ENCODE results near the gene ABCA1.

DNA sequence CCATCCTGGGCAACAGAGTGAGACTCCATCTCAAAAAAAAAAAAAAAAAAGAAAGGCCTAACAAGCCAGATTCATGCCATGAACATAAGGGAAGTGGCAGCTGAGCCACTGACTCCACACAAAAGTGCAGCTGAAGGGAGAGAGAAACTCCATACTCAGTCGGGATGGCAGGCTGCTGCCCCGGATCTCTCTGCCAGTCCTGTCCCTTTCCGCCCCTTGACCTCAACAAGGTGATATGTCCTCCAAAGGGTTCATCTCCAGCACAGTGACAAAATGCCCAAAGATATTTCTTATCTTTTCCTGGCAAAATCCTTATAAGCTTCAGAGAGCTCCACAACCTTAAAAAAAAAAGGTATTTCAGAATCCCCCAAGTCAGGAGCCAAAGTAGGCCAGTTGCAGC is 52.6 kb downstream of the ABCA1 start:
- TF ChIP-seq SP1 (IDR thresholded peaks at IDR 0.05) = no peak
- no peak for TF ChIP-seq PKNOX1 (IDR thresholded peaks at IDR 0.05)
- no peak for TF ChIP-seq FOXK2 (IDR thresholded peaks at IDR 0.05)
- TF ChIP-seq ZNF384 (IDR thresholded peaks at IDR 0.05) = no peak
- TF ChIP-seq SUZ12 (IDR thresholded peaks at IDR 0.05) = no peak
- no peak for TF ChIP-seq ELF4 (IDR thresholded peaks at IDR 0.05)
- no peak for TF ChIP-seq FOXM1 (IDR thresholded peaks at IDR 0.05; ENCODE audit: borderline replicate concordance)
- no peak for TF ChIP-seq HDGF (IDR thresholded peaks at IDR 0.05; ENCODE audit: borderline replicate concordance)
- no peak for TF ChIP-seq CTBP1 (IDR thresholded peaks at IDR 0.05; ENCODE audit: borderline replicate concordance)
- no peak for TF ChIP-seq ARNT (IDR thresholded peaks at IDR 0.05)
- TF ChIP-seq FOXA1 (IDR thresholded peaks at IDR 0.05) = no peak
- no peak for TF ChIP-seq BHLHE40 (IDR thresholded peaks at IDR 0.05; ENCODE audit: borderline replicate concordance)
- TF ChIP-seq TARDBP (IDR thresholded peaks at IDR 0.05) = no peak
